KG1 (cell line): Measurements from ENCODE around the gene ICA1.
A peak's percentile ranks its signal among the peaks of the same experiment; 100 is the strongest.
"Not testable (repeated sequence)": the region's sequence is repeated elsewhere in the genome, so short reads cannot be mapped to it uniquely, and the experiment has no call there.

ENCODE experiments used
- DNase-seq: peaks from one replicate; lab custom pipeline; 2025; lab: John Stamatoyannopoulos, UW

ICA1 gene

DNA sequence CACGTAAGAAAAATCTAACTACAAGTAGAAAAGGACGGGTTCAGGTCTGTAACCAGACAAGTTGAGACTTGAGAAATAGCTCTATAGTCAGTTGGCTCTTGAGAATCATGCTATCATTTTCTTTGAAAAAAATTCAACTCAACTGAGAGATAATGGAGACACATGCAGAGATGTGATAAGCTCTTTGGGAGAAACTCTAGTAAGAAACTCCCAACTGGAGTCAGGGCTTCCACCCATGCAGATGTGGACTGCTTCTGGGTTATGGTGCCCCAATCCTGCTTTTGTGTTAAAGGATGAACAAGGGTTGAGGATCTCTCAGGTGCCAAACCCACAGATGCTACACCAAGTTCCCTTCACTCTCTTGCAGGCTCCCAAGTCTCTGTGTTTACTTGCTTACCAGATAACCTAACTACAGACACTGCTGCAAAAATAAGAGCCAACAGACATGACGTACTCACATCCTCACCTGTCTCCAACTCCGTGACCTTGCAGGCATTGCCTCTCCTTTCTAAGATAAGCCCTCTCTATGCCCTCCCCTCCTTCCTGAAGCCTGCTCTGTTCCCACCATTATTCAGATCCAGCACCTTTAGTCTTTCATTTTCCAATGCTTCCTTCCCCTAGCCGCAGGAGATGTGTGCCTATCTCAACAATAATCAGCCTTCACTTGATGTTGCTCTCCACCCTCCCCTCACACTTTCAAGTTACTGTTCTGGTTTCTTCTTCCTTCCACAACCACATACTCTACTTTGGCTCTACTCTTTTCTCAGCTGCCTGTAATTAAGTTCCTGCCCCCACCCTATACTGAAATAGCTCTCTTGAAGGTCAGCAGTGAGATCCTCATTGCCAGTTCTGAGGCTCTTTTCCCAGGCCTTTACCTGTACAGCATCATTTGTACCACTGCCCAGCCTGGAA is 130.0 kb downstream of the ICA1 start:
- no peak for DNase-seq

GRCh38 chr7:8130663-8131062 is 131.3 kb downstream of the ICA1 start:
- no peak for DNase-seq

DNA sequence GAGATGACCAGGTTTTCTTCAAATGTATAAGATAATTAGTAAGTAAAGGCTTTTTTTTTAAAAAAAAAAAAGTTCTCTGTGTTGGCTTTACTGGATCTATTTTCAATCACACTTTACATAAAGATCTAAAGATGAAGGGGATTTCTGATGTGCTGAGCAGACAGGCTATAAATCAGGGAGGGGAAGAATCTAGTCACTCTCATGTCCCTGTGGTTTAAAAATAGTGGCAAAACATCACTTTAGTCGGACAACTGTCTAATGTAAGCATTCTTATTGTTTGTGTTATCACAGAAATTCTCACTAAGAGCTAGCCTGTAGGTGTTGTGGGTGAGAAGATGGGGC is 132.7 kb downstream of the ICA1 start:
- DNase-seq: no peak

DNA sequence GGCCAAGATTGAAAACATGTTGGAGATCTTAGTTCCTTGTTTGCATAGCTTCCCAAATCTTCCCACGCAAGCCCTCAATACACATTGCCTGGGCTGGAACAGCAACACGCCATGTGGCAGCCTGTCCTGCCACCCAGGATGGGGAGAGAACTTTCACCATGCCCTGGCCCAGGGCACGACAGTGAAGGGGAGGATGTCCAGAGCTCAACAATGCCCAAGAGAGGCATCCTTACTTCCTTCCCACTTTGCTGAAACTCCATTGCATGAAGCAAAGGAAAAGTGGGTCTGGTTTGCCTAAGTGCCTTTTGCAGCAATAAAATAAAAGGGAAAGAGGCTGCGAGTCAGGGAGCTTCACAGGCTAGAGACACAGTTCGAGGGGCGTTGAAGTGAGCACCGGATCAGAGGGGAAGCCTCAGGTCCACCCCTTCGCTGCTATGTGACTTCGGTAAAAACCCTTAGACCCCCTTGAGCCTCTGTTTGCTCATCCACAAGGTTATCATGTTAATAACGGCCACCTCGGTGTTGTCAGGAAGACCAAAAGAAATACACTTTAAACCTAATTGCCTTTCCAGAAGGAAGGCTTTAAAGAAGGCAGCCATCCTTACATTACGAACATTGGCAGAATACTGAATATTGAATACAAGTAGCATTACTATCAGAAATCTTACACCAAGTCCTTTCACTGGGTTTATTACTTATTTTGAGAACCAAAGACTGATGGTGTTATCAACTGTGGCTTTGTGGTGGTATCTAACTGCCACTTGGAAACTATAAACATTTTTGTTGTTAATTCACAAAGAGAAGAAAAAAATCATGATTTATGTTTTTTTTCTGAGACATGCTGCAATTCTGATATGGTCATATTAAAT is 133.3 kb downstream of the ICA1 start:
- DNase-seq: no peak

DNA sequence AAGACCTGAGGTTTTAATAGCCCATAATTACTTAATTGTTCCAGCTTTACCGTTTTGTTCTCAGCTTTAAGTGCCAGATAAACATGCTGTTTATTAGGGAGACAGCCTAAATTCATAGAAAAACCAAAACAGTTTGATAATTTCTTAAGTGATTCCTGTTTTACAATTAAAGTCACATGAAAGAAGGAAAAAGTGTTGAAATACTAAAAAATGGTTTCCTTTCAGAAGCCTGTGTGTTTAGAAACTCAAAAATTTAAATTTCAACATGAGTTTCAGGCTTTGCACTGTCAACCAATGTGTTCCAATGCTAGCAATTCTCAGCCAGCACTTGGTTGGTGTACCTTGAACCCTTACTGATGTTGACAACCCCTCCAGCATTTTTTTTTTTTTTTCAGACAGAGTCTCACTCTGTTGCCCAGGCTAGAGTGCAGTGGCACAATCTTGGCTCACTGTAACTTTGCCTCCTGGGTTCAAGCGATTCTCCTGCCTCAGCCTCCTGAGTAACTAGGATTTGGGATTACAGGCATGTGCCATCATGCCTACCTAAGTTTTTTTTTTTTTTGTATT is 135.3 kb downstream of the ICA1 start:
- DNase-seq: no peak

- DNase-seq: peak; percentile 87
Observed at GRCh38 chr7:8125680-8126444, 136.1 kb downstream of the ICA1 start.

DNA sequence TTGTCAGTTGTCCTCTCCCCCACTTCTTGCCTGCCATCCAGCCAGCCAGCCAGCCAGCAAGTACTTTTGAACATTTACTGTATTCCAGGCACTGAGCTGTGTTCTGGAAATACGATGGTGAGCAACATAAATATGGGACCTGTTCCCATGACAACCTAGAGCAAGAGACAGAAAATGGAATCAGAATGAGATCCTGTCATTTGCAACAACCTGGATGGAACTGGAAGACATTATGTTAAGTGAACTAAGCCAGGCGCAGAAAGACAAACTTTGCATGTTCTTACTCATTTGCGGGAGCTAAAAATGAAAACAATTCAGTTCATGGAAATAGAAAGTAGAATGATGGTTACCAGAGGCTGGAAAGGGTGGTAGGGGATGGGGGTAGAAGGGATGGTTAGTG is 140.7 kb downstream of the ICA1 start:
- no peak for DNase-seq

GRCh38 chr7:8120390-8121058 is 141.4 kb downstream of the ICA1 start:
- DNase-seq: no peak

DNA sequence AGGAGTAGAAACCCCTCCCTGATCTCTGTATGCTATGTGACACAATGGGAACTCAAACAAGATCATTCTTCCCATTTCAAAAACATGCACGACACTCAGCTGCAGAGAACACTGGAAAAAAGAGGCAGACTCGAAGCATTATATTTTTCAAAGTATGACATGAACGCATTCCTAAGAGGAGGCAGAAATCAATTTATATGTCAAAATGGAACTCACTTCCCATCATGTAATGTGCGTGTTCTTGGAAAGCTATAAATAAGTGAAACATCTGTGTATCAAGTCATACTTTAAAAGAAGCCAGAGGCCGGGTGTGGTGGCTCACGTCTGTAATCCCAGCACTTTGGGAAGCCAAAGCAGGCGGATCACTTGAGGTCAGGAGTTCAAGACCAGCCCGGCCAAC is 142.7 kb downstream of the ICA1 start:
- DNase-seq: no peak

DNA sequence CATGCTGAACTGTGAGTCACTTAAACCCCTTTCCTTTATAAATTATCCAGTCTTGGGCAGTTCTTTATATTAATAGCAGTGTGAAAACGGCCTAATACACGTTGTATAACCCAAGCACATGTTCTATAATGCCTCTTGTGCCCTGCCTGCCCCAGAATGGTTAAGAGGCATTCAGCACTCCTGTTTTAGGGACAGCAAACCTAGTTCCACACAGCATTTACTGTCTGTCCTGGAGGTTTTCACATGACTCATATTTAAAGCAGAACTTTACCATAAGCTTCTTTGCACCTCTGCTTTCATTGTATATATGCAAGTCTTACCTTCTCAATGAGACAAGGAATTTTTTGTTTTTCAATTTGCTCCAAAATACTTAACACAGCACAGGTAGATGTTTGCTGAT is 144.8 kb downstream of the ICA1 start:
- DNase-seq: no peak

- DNase-seq: no peak
Observed at GRCh38 chr7:8115547-8116402, 146.2 kb downstream of the ICA1 start.

DNA sequence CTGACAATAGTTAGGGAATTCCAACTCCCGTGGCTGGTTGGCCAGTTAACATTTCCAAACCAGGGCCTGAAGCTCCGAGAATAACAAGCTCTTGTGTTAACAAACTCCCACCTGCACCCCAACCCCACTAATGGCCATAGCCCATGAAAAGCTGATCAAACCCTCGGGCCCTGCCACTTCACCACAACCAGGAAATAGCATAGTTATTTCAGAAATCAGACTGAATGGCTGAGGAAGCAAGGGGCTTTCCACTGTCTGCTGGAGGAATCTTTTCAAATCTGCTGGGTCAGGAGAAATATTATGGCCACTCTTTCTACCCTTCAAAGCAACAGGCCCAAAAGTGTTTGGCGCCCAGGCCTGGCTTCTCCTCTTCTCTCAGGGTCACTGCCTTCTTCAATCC is 147.8 kb downstream of the ICA1 start:
- no peak for DNase-seq

DNA sequence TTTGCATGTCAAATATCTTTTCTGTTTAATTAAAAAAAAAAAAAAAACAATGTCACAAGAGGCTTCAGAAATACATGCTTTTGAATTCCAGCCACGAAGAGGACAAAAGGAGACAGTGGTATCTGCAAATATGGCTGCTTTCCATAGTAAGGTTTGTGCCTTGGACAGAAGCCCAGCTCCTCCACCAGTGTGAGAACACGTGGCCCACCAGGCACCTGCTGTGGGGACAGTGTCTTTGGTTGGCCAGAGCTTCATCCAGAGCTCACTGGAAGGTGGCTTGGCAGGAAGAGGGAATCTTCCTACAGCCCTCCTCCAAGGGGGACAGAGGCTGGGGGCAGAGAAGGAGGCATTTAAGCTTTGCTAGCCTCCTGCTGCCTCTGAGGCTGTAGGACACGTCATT is 148.8 kb downstream of the ICA1 start:
- DNase-seq: no peak

DNA sequence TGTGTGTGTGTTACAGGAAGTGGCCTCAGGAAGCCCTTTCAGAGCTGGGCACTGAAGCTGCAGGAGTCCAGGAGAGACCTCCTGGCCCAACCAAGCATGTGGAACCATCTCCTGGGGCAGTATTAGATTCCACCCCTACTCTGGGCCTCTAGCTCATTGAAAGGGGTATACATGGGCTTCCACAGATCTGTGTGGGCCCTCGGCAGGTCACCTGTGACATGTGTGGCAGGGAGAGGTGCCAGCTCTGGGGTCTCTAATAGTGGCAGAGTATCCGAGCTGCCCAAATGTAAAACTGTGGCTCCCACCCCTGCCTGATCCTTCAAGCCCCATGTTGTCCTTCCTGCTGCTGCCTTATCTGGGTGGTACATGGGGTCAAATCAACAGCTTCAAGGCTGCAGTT is 149.3 kb downstream of the ICA1 start:
- DNase-seq: no peak

GRCh38 chr7:8111282-8111960 is 150.5 kb downstream of the ICA1 start:
- DNase-seq: no peak

GRCh38 chr7:8109196-8110022 is 152.6 kb downstream of the ICA1 start:
- no peak for DNase-seq

DNA sequence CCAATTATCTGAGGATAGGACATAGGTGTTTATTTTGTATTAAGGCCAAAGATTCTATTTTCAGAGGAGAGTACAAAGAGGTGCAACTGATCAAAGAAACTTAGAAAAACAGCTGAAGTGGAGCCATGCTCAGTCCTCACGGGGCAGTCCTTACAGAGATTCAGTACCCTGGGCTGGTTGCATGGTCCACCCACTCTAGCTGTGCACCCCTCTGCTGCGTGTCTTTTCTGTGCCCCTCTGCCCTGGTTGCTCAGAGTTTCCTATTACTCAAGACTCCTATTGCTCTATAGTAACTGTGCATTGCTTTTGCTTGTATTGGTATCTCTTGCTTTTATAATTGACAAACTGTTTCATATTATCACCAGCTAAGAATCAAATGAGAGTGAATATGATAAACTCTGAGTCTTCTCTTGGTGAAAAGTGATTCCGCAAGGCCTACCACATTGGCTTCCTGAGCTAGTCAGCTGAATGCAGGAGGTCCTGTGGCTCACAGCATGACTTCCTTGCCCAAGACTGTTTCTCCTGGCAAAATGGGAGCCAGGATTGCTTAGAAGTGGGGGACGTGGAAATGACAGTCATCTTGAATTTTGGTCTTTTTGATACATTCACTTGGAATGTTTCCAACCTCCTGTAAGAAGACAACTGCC is 156.4 kb downstream of the ICA1 start:
- no peak for DNase-seq

GRCh38 chr7:8103282-8103681 is 158.7 kb downstream of the ICA1 start:
- no peak for DNase-seq

GRCh38 chr7:8101292-8101691 is 160.7 kb downstream of the ICA1 start:
- not testable (repeated sequence) for DNase-seq
